ENCODE data around the gene RNF212.

- TF ChIP-seq TOX (CRISPR knock-in tag; IDR thresholded peaks at IDR 0.05; ENCODE audit: borderline replicate concordance), result no peak
- TF ChIP-seq ZNF565 (CRISPR knock-in tag; conservative IDR thresholded peaks at IDR 0.05; ENCODE audit: low read depth), result no peak
These were observed at the start of gene RNF212 for GRCh38 chr4:1113311-1114009.
